Activated T-cell treated with anti-CD3 and anti-CD28 coated beads, Interleukin-2, amount 50 U/mL, for 1 hour (primary cell): ENCODE results near the gene GEN1.

Experiments used
- DNase-seq: peaks from one replicate; pipeline ENCODE4 v3.0.0-alpha.2; 2020

GEN1 gene

GRCh38 chr2:17752892-17753802 lies 791 bp upstream of the GEN1 start:
- no peak for DNase-seq

- no peak for DNase-seq
Measured at GRCh38 chr2:17754773-17755425, 961 bp downstream of the GEN1 start.

- no peak for DNase-seq
Measured at GRCh38 chr2:17756668-17757067, 2.7 kb downstream of the GEN1 start.

- no peak for DNase-seq
Measured at GRCh38 chr2:17757321-17757720, 3.4 kb downstream of the GEN1 start.

- DNase-seq, result no peak
Measured at GRCh38 chr2:17758118-17758517, 4.2 kb downstream of the GEN1 start.

GRCh38 chr2:17759805-17760204 lies 5.9 kb downstream of the GEN1 start:
- no peak for DNase-seq

- DNase-seq, result no peak
Measured at GRCh38 chr2:17762451-17762850, 8.5 kb downstream of the GEN1 start.

- DNase-seq, result no peak
Measured at GRCh38 chr2:17763641-17764333, 9.8 kb downstream of the GEN1 start.

- no peak for DNase-seq
Measured at GRCh38 chr2:17765398-17765797, 11.5 kb downstream of the GEN1 start.

- no peak for DNase-seq
Measured at GRCh38 chr2:17768894-17769293, 15.0 kb downstream of the GEN1 start.

- DNase-seq, result no peak
Measured at GRCh38 chr2:17771956-17772355, 18.0 kb downstream of the GEN1 start.

GRCh38 chr2:17772532-17772931 lies 18.6 kb downstream of the GEN1 start:
- DNase-seq, result no peak

GRCh38 chr2:17780546-17780945 lies 26.6 kb downstream of the GEN1 start:
- no peak for DNase-seq

GRCh38 chr2:17781482-17781881 lies 27.5 kb downstream of the GEN1 start:
- DNase-seq, result no peak

GRCh38 chr2:17786727-17787126 lies 32.8 kb downstream of the GEN1 start:
- DNase-seq, result no peak

GRCh38 chr2:17788773-17789172 lies 34.8 kb downstream of the GEN1 start:
- DNase-seq, result no peak

GRCh38 chr2:17790536-17790935 lies 36.6 kb downstream of the GEN1 start:
- no peak for DNase-seq

- DNase-seq, result no peak
Measured at GRCh38 chr2:17791121-17791816, 37.3 kb downstream of the GEN1 start.

GRCh38 chr2:17791817-17792130 lies 37.8 kb downstream of the GEN1 start:
- no peak for DNase-seq

GRCh38 chr2:17792515-17792914 lies 38.6 kb downstream of the GEN1 start:
- DNase-seq, result no peak

- no peak for DNase-seq
Measured at GRCh38 chr2:17793296-17793695, 39.4 kb downstream of the GEN1 start.

- DNase-seq, result no peak
Measured at GRCh38 chr2:17793803-17794354, 39.9 kb downstream of the GEN1 start.

GRCh38 chr2:17795309-17795708 lies 41.4 kb downstream of the GEN1 start:
- no peak for DNase-seq
